Vagina (tissue), 2 donors: ENCODE results near the gene RNF213. TPM values are rescaled to one million over a fixed set of nuclear protein-coding genes. Genes with fewer than 3 reads are reported as not detected.

Experiments used
- DNase-seq, 2 donors: peaks; one replicate each; pipeline ENCODE4 v3.0.0-alpha.2; 2017; ENCODE audit errors: extremely low spot score in 2 of 2
- H3K27ac ChIP-seq: fragments of 200-600 bp; sonication (generic); one replicate; pipeline ENCODE4 v1.5.1; 2019
- H3K27me3 ChIP-seq: fragments of 200-600 bp; sonication (generic); one replicate; pipeline ENCODE4 v1.5.1; 2019
- H3K36me3 ChIP-seq, 2 donors: fragments of 200-600 bp; sonication (generic); one replicate each; pipeline ENCODE4 v1.5.1; 2017 to 2019
- H3K4me1 ChIP-seq: fragments of 200-600 bp; sonication (generic); one replicate; pipeline ENCODE4 v1.5.1; 2019
- H3K4me3 ChIP-seq, 2 donors: fragments of 200-600 bp; sonication (generic); 1 replicate in 1 of 2; 2 replicates in 1 of 2; pipeline ENCODE4 v1.5.1; 2016 to 2019
- H3K9me3 ChIP-seq: fragments of 200-600 bp; sonication (generic); one replicate; pipeline ENCODE4 v1.5.1; 2019
- CTCF ChIP-seq, 3 experiments: fragments of 450-650 bp in 2 of 3; fragments of 200-600 bp in 1 of 3; sonication (generic) in 1 of 3; IDR thresholded peaks; one replicate each; pipeline ENCODE4 v1.5.1; 2017 to 2019; ENCODE audit warnings: antibody characterized with exemption in 3 of 3, mild to moderate bottlenecking in 2 of 3, moderate library complexity in 2 of 3
- POLR2A ChIP-seq, 2 donors: fragments of 450-650 bp; IDR thresholded peaks; one replicate each; pipeline ENCODE4 v1.6.1; 2017; ENCODE audit warnings: antibody characterized with exemption in 2 of 2, mild to moderate bottlenecking in 2 of 2, moderate library complexity in 2 of 2
- POLR2AphosphoS5 ChIP-seq, 2 donors: sonication (generic); formaldehyde crosslinking; IDR thresholded peaks; one replicate each; pipeline ENCODE4 v1.9.0; 2017; ENCODE audit warnings: antibody characterized with exemption in 2 of 2, mild to moderate bottlenecking in 2 of 2, low read depth in 1 of 2; ENCODE audit not compliant: insufficient read depth in 1 of 2
- intact Hi-C: fragments of 100-400 bp; cut with DNase I; formaldehyde crosslinking; loops from one replicate; pipeline ENCODE4 v1.15.1; 2023
- total RNA-seq: library from RNA; depleted of rRNA; stranded (reverse); fragments of >200 nt; gene quantifications from one replicate; pipeline ENCODE4 v1.2.3, GENCODE V29; 2016

RNF213 gene
- total RNA-seq, 1 donor from 2014 or later = 144 TPM

- no peaks in the 10 kb centered on the region for H3K9me3 ChIP-seq
- no peak for DNase-seq
- no peak overlapping the region for H3K27ac ChIP-seq
- intact Hi-C loops = no loop called here
- no peaks in the 10 kb centered on the region for H3K36me3 ChIP-seq
- no peaks in the 10 kb centered on the region for H3K27me3 ChIP-seq
- no peak overlapping the region for H3K4me3 ChIP-seq
- no peaks in the 10 kb centered on the region for H3K4me1 ChIP-seq
- TF ChIP-seq POLR2AphosphoS5 (IDR thresholded peaks at IDR 0.05; ENCODE audit: insufficient read depth in 1 of 2, low read depth in 1 of 2) (no peak), CTCF (IDR thresholded peaks at IDR 0.05) (no peak), POLR2A (IDR thresholded peaks at IDR 0.05) (no peak)
Measured at GRCh38 chr17:80432350-80432955, 171.8 kb downstream of the RNF213 start.

- no peaks in the 10 kb centered on the region for H3K27me3 ChIP-seq
- no peak overlapping the region for H3K4me3 ChIP-seq
- intact Hi-C loops = no loop called here
- no peaks in the 10 kb centered on the region for H3K9me3 ChIP-seq
- H3K36me3 ChIP-seq = no peaks in the 10 kb centered on the region
- DNase-seq = no peak
- TF ChIP-seq CTCF (IDR thresholded peaks at IDR 0.05) (no peak), POLR2A (IDR thresholded peaks at IDR 0.05) (no peak), POLR2AphosphoS5 (IDR thresholded peaks at IDR 0.05; ENCODE audit: insufficient read depth in 1 of 2, low read depth in 1 of 2) (no peak)
- no peak overlapping the region for H3K27ac ChIP-seq
- no peaks in the 10 kb centered on the region for H3K4me1 ChIP-seq
Measured at GRCh38 chr17:80432961-80433550, 172.4 kb downstream of the RNF213 start.

DNA sequence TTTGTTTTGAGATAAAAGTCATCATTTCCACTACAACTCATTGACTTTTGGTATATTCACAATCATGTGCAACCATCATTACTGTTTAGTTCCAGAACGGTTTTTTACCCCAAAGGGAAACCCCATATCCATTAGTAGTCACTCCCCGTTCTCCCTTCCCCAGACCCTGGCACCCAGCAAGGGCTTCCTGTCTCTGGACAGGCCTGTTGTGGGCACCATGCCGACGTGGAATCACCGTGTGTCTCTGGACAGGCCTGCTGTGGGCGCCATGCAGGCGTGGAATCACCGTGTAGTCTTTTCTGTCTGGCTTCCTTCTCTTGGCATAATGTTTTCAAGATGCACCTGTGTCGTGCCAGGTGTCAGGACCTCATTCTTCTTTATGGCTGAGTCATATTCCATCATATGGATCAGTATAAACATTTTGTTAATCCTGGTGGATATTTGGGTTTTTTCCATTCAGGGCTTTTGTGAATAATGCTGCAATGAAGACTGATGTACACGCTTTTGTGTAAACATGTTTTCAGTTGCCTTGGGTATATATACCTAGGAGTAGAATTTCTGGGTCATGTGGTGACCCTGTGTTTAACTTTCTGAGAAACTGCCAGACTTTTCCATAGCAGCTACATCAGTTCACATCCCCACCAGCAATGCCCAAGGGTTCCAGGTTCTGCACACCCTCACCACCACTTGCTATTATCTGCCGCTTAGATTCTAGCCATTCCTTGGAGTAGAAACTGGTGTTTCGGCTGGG is 173.4 kb downstream of the RNF213 start:
- Histone ChIP-seq H3K9me3 (no peaks in the 10 kb centered on the region), H3K27me3 (no peaks in the 10 kb centered on the region), H3K27ac (no peak overlapping the region), H3K36me3 (no peaks in the 10 kb centered on the region), H3K4me3 (no peak overlapping the region), H3K4me1 (no peaks in the 10 kb centered on the region)
- no peak for DNase-seq
- intact Hi-C loops = no loop called here
- TF ChIP-seq POLR2A (IDR thresholded peaks at IDR 0.05) (no peak), CTCF (IDR thresholded peaks at IDR 0.05) (no peak), POLR2AphosphoS5 (IDR thresholded peaks at IDR 0.05; ENCODE audit: insufficient read depth in 1 of 2, low read depth in 1 of 2) (no peak)

DNA sequence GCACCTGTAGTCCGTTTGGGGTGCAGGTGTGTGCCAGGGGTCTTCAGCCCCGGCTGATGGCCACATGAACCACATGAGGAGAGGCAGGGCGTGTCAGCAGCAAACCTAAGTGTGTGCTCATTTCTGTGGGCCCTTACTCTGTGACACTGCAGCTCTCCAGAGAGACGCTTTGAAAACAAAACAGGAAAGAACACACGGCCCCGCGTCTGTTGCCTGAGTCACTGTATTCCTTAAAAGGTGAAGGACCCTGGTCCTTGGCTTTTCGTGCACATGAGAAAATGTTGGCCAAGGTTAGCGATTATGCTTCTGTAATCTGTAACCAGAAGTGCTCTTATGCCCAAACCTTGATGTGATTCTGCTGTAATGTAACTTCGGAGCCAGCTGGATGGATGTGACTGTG is 176.9 kb downstream of the RNF213 start:
- H3K36me3 ChIP-seq = no peaks in the 10 kb centered on the region
- H3K9me3 ChIP-seq = no peaks in the 10 kb centered on the region
- H3K4me1 ChIP-seq = no peaks in the 10 kb centered on the region
- DNase-seq = no peak
- intact Hi-C loops = no loop called here
- no peak for TF ChIP-seq POLR2A (IDR thresholded peaks at IDR 0.05)
- no peak for TF ChIP-seq POLR2AphosphoS5 (IDR thresholded peaks at IDR 0.05; ENCODE audit: insufficient read depth in 1 of 2, low read depth in 1 of 2)
- TF ChIP-seq CTCF (IDR thresholded peaks at IDR 0.05) = no peak
- no peak overlapping the region for H3K27ac ChIP-seq
- no peak overlapping the region for H3K4me3 ChIP-seq
- no peaks in the 10 kb centered on the region for H3K27me3 ChIP-seq

GRCh38 chr17:80438806-80439205 is 178.2 kb downstream of the RNF213 start:
- intact Hi-C loops = no loop called here
- Histone ChIP-seq H3K36me3 (no peaks in the 10 kb centered on the region), H3K9me3 (no peaks in the 10 kb centered on the region), H3K4me1 (no peaks in the 10 kb centered on the region), H3K27ac (no peak overlapping the region), H3K27me3 (no peaks in the 10 kb centered on the region), H3K4me3 (no peak overlapping the region)
- DNase-seq = no peak
- TF ChIP-seq POLR2AphosphoS5 (IDR thresholded peaks at IDR 0.05; ENCODE audit: insufficient read depth in 1 of 2, low read depth in 1 of 2) = no peak
- TF ChIP-seq CTCF (IDR thresholded peaks at IDR 0.05) = no peak
- TF ChIP-seq POLR2A (IDR thresholded peaks at IDR 0.05) = no peak
